ENCODE measurements around the gene PTPN20.

The PTPN20 gene

DNA sequence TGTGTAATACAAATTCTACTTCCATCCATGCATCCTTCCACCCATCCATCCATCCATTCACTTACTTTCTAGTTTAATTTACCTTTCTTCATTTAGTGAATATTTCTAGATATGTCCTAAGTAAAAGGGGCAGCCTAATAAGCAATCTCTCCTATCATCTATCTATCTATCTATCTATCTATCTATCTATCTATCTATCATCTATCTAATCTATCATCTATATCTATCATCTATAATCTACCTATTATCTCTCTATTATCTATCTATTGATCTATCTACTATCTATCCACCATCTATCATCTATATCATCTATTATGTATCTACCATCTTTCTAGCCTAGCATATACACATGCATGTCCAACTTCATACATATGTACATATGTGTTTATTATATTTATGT lies 104.2 kb downstream of the PTPN20 start:
- H3K9me3 ChIP-seq (ENCODE audit: control insufficient read depth, low read length) = no peaks in the 10 kb centered on the region
- no peak overlapping the region for H3K4me3 ChIP-seq (ENCODE audit: low read length)
- no peaks in the 10 kb centered on the region for H3K36me3 ChIP-seq (ENCODE audit: control insufficient read depth, insufficient read depth, low read length)
- no peaks in the 10 kb centered on the region for H3K4me1 ChIP-seq (ENCODE audit: control insufficient read depth, insufficient read depth, low read length)
- no peak overlapping the region for H3K9ac ChIP-seq (ENCODE audit: low read length)
- H3K27me3 ChIP-seq (ENCODE audit: control insufficient read depth, insufficient read depth, low read length) = no peaks in the 10 kb centered on the region

GRCh38 chr10:47016564-47016963 lies 105.3 kb downstream of the PTPN20 start:
- Histone ChIP-seq H3K4me1 (ENCODE audit: control insufficient read depth, insufficient read depth, low read length) (no peaks in the 10 kb centered on the region), H3K4me3 (ENCODE audit: low read length) (no peak overlapping the region), H3K27me3 (ENCODE audit: control insufficient read depth, insufficient read depth, low read length) (no peaks in the 10 kb centered on the region), H3K9ac (ENCODE audit: low read length) (no peak overlapping the region), H3K36me3 (ENCODE audit: control insufficient read depth, insufficient read depth, low read length) (no peaks in the 10 kb centered on the region), H3K9me3 (ENCODE audit: control insufficient read depth, low read length) (no peaks in the 10 kb centered on the region)

- Histone ChIP-seq H3K9ac (ENCODE audit: low read length) (no peak overlapping the region), H3K36me3 (ENCODE audit: control insufficient read depth, insufficient read depth, low read length) (no peaks in the 10 kb centered on the region), H3K9me3 (ENCODE audit: control insufficient read depth, low read length) (no peaks in the 10 kb centered on the region), H3K4me3 (ENCODE audit: low read length) (no peak overlapping the region), H3K27me3 (ENCODE audit: control insufficient read depth, insufficient read depth, low read length) (no peaks in the 10 kb centered on the region), H3K4me1 (ENCODE audit: control insufficient read depth, insufficient read depth, low read length) (no peaks in the 10 kb centered on the region)
These were observed 107.0 kb downstream of the PTPN20 start for GRCh38 chr10:47018026-47018735.

GRCh38 chr10:47019155-47020145 lies 108.2 kb downstream of the PTPN20 start:
- Histone ChIP-seq H3K9me3 (ENCODE audit: control insufficient read depth, low read length) (no peaks in the 10 kb centered on the region), H3K4me3 (ENCODE audit: low read length) (no peak overlapping the region), H3K36me3 (ENCODE audit: control insufficient read depth, insufficient read depth, low read length) (no peaks in the 10 kb centered on the region), H3K9ac (ENCODE audit: low read length) (no peak overlapping the region), H3K27me3 (ENCODE audit: control insufficient read depth, insufficient read depth, low read length) (no peaks in the 10 kb centered on the region), H3K4me1 (ENCODE audit: control insufficient read depth, insufficient read depth, low read length) (no peaks in the 10 kb centered on the region)

DNA sequence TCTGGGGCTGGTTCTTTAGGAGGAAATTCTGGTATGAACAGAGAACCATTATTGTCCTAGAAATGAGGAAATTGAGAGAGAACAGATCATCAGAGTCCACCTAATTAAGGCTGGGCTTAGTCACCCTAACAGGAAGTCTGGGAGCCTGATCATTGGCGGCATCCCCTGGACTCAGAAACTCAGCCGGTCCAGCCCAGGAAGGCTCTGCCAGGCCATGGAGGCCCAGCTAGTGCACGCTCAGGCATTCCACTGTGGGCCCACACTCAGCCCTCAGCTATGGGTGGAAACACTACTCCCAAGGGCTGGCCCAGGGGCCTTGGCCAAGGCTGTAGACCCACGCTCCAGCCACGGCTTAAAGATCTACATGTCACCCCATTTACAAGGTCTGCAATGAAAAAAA lies 109.2 kb downstream of the PTPN20 start:
- Histone ChIP-seq H3K4me1 (ENCODE audit: control insufficient read depth, insufficient read depth, low read length) (no peaks in the 10 kb centered on the region), H3K4me3 (ENCODE audit: low read length) (no peak overlapping the region), H3K27me3 (ENCODE audit: control insufficient read depth, insufficient read depth, low read length) (no peaks in the 10 kb centered on the region), H3K36me3 (ENCODE audit: control insufficient read depth, insufficient read depth, low read length) (no peaks in the 10 kb centered on the region), H3K9me3 (ENCODE audit: control insufficient read depth, low read length) (no peaks in the 10 kb centered on the region), H3K9ac (ENCODE audit: low read length) (no peak overlapping the region)

DNA sequence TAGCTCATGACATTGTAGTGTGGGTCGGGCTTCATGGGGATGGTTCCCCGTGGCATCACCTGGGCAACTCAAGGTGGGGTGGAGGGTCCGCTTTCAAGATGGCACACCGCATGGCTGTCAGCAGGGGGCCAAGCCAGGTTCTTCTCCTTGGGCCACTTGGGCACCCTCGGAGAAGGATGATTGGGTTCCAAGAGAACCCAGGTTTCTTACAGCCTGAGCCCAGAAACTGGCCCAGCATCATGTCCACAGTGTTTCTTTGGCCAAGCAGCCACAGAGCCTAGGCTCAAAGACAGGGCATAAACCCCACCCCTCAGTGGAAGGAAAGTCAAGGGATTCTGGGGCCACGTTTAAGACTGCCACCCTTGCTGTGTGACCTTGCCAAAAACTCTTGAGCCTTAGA lies 110.6 kb downstream of the PTPN20 start:
- Histone ChIP-seq H3K27me3 (ENCODE audit: control insufficient read depth, insufficient read depth, low read length) (no peaks in the 10 kb centered on the region), H3K9ac (ENCODE audit: low read length) (no peak overlapping the region), H3K4me1 (ENCODE audit: control insufficient read depth, insufficient read depth, low read length) (no peaks in the 10 kb centered on the region), H3K36me3 (ENCODE audit: control insufficient read depth, insufficient read depth, low read length) (no peaks in the 10 kb centered on the region), H3K9me3 (ENCODE audit: control insufficient read depth, low read length) (no peaks in the 10 kb centered on the region), H3K4me3 (ENCODE audit: low read length) (no peak overlapping the region)

- Histone ChIP-seq H3K4me3 (ENCODE audit: low read length) (no peak overlapping the region), H3K27me3 (ENCODE audit: control insufficient read depth, insufficient read depth, low read length) (no peaks in the 10 kb centered on the region), H3K9me3 (ENCODE audit: control insufficient read depth, low read length) (no peaks in the 10 kb centered on the region), H3K4me1 (ENCODE audit: control insufficient read depth, insufficient read depth, low read length) (no peaks in the 10 kb centered on the region), H3K36me3 (ENCODE audit: control insufficient read depth, insufficient read depth, low read length) (no peaks in the 10 kb centered on the region), H3K9ac (ENCODE audit: low read length) (no peak overlapping the region)
These were observed 111.3 kb downstream of the PTPN20 start for GRCh38 chr10:47022311-47023131.

- no peaks in the 10 kb centered on the region for H3K4me1 ChIP-seq (ENCODE audit: control insufficient read depth, insufficient read depth, low read length)
- H3K36me3 ChIP-seq (ENCODE audit: control insufficient read depth, insufficient read depth, low read length) = no peaks in the 10 kb centered on the region
- no peak overlapping the region for H3K4me3 ChIP-seq (ENCODE audit: low read length)
- no peaks in the 10 kb centered on the region for H3K27me3 ChIP-seq (ENCODE audit: control insufficient read depth, insufficient read depth, low read length)
- H3K9me3 ChIP-seq (ENCODE audit: control insufficient read depth, low read length) = no peaks in the 10 kb centered on the region
- H3K9ac ChIP-seq (ENCODE audit: low read length) = no peak overlapping the region
These were observed 112.2 kb downstream of the PTPN20 start for GRCh38 chr10:47023237-47024045.

DNA sequence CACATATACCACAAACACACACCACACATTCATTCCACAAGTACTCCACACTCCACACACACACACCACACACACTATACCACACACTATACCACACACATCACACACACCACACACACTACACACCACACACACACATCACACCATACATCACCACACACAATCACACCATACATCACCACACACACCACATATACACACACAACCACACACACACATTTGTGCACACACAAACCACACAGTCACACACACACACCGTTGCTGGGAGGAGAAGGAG lies 112.8 kb downstream of the PTPN20 start:
- Histone ChIP-seq H3K36me3 (ENCODE audit: control insufficient read depth, insufficient read depth, low read length) (no peaks in the 10 kb centered on the region), H3K4me3 (ENCODE audit: low read length) (no peak overlapping the region), H3K9me3 (ENCODE audit: control insufficient read depth, low read length) (no peaks in the 10 kb centered on the region), H3K4me1 (ENCODE audit: control insufficient read depth, insufficient read depth, low read length) (no peaks in the 10 kb centered on the region), H3K9ac (ENCODE audit: low read length) (no peak overlapping the region), H3K27me3 (ENCODE audit: control insufficient read depth, insufficient read depth, low read length) (no peaks in the 10 kb centered on the region)

DNA sequence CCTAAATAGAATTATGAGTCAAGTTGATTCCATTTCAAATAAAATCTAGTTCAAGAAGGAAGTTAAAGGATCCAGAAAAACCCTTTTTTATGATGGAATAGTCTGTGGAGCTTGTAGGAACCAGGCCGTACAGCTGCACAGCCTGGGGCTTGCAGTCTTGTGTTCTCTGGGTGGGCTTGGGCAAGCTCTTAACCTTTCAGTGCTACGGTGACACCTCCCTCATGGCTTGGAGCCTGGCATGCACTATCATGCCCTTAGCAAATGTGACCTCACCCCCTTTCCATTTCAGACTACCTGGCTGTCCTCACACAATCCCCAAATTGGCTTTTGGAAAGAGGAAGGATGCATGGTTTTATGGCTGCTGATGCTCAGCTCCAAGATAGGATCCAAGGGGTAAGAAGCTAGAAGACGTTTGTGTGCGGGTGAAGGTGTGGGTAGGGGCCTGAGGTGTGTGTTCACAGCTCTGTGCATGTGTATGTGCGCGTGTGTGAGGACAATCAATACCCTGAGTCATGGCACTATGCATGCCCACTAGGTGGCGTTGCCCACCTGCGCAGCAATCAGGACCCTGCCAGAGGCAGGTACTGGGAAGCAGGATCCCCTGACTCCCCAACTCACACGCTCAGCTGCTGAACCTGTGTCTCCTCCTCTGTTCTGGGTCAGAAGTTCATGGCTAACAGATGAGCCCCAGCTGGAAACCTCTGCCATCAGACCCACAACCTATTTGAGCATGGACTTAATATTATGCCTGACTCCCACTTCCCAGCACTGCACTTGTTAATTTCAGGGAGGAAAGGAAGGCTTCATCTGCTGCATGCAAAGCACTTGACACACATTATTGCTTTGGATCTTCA lies 113.4 kb downstream of the PTPN20 start:
- no peak overlapping the region for H3K4me3 ChIP-seq (ENCODE audit: low read length)
- H3K9me3 ChIP-seq (ENCODE audit: control insufficient read depth, low read length) = no peaks in the 10 kb centered on the region
- H3K4me1 ChIP-seq (ENCODE audit: control insufficient read depth, insufficient read depth, low read length) = no peaks in the 10 kb centered on the region
- H3K9ac ChIP-seq (ENCODE audit: low read length) = no peak overlapping the region
- H3K36me3 ChIP-seq (ENCODE audit: control insufficient read depth, insufficient read depth, low read length) = no peaks in the 10 kb centered on the region
- H3K27me3 ChIP-seq (ENCODE audit: control insufficient read depth, insufficient read depth, low read length) = no peaks in the 10 kb centered on the region

DNA sequence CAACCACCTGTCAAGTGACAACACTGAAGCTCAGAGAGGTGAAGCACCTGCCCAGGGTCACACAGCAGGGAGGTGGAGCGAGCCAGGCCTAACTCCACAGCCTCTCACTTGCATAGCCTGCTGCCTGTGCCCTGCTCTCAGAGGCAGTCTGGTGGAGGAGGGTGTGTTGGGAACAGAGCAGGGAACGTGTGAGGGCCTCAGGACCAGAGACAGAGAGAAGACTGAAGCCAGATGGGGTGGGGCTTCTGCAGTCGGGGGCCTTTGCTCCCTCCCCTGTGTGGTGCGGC lies 114.0 kb downstream of the PTPN20 start:
- Histone ChIP-seq H3K9ac (ENCODE audit: low read length) (no peak overlapping the region), H3K9me3 (ENCODE audit: control insufficient read depth, low read length) (no peaks in the 10 kb centered on the region), H3K36me3 (ENCODE audit: control insufficient read depth, insufficient read depth, low read length) (no peaks in the 10 kb centered on the region), H3K27me3 (ENCODE audit: control insufficient read depth, insufficient read depth, low read length) (no peaks in the 10 kb centered on the region), H3K4me3 (ENCODE audit: low read length) (no peak overlapping the region), H3K4me1 (ENCODE audit: control insufficient read depth, insufficient read depth, low read length) (no peaks in the 10 kb centered on the region)
